Right lobe of liver (tissue), 4 donors: ENCODE measurements around the gene CELF4.

Source experiments
- CTCF ChIP-seq, 4 donors: fragments of 200-600 bp in 3 of 4; fragments of 450-650 bp in 1 of 4; IDR thresholded peaks; one replicate each; pipeline versions ENCODE4 v1.5.1 to v1.8.0; 2016 to 2022; ENCODE audit warnings: antibody characterized with exemption in 4 of 4, mild to moderate bottlenecking in 2 of 4
- POLR2A ChIP-seq: fragments of 450-650 bp; IDR thresholded peaks from one replicate; pipeline ENCODE4 v1.6.1; 2017; ENCODE audit warnings: antibody characterized with exemption, mild to moderate bottlenecking
- donor health status: DM: no; HTN: no; CAD: no.
- donor health status: DM: no; HTN: no; CAD: no.
- donor health status: DM: no; HTN: yes; CAD: no.

- no peak for TF ChIP-seq CTCF (IDR thresholded peaks at IDR 0.05)
- TF ChIP-seq POLR2A: no peak
Measured at GRCh38 chr18:37563931-37564392, 1.6 kb downstream of the CELF4 start.
